Measurements from ENCODE around the gene SPATA16. TPM values are rescaled to one million over a fixed set of nuclear protein-coding genes. Genes with fewer than 3 reads are reported as not detected.

The SPATA16 gene
- total and polyA plus RNA-seq, 2 donors (not counting 3 experiments of a cell fraction or from before 2014, with no cell fraction given): not detected

- Histone ChIP-seq H3K27ac (ENCODE audit: insufficient read depth, low read depth, low read length) (no peak overlapping the region), H3K9me3 (replicated peaks; ENCODE audit: control insufficient read depth, insufficient read depth, low read length) (no peaks in the 10 kb centered on the region), H3K36me3 (ENCODE audit: control insufficient read depth in 2 of 2, extremely low read depth in 1 of 2, insufficient read depth in 2 of 2, low read length in 2 of 2) (no peaks in the 10 kb centered on the region), H3K79me2 (ENCODE audit: control insufficient read depth, insufficient read depth, low read length) (no peaks in the 10 kb centered on the region), H3K9ac (replicated peaks; ENCODE audit: extremely low read depth, insufficient read depth, low read length) (no peak overlapping the region), H4K20me1 (replicated peaks; ENCODE audit: control insufficient read depth, extremely low read depth, insufficient read depth, low read length) (no peaks in the 10 kb centered on the region), H3K27me3 (ENCODE audit: control insufficient read depth in 2 of 2, insufficient read depth in 2 of 2, low read length in 2 of 2) (no peaks in the 10 kb centered on the region), H2AFZ (ENCODE audit: low read depth, low read length) (no peak overlapping the region), H3K4me3 (replicated peaks in 1 of 3; ENCODE audit: insufficient read depth in 1 of 3, low read depth in 1 of 3, low read length in 3 of 3) (no peak overlapping the region), H3K9me1 (replicated peaks; ENCODE audit: control insufficient read depth, extremely low read depth, insufficient read depth, low read length) (no peaks in the 10 kb centered on the region), H3K4me2 (ENCODE audit: insufficient read depth, low read length) (no peak overlapping the region), H3K4me1 (ENCODE audit: control insufficient read depth, extremely low read depth, insufficient read depth, low read length) (no peaks in the 10 kb centered on the region)
- ChIA-PET POLR2A (no interaction called here), CTCF (interaction anchor here (1.6 kb wide), 1 partner anchor 10 kb away, joined by 3 read pairs; no protein-coding TSS in a partner anchor)
- DNase-seq (ENCODE audit: low read depth, low spot score) (no peak), FAIRE-seq (no peak)
- dilution Hi-C loops (cut with MboI; ENCODE audit: extremely low pct_ligation_motif_present, low sequenced_read_pairs) (no loop called here), intact Hi-C loops (cut with micrococcal nuclease) (no loop called here)
- no TSS peak for BruUV-seq (replicated peaks)
- TF ChIP-seq POLR2A (IDR thresholded peaks at IDR 0.05; ENCODE audit: low read depth, low read length) (no peak), JUN (IDR thresholded peaks at IDR 0.05; ENCODE audit: borderline replicate concordance, insufficient read depth, insufficient read length, low read depth) (no peak), GATA2 (IDR thresholded peaks at IDR 0.05; ENCODE audit: insufficient read depth, insufficient read length, low read depth, low read length) (no peak), FOS (IDR thresholded peaks at IDR 0.05; ENCODE audit: borderline replicate concordance, insufficient read depth, low read length) (no peak), EZH2 (IDR thresholded peaks at IDR 0.05; ENCODE audit: borderline replicate concordance, low read depth, low read length, severe bottlenecking) (no peak), POLR2AphosphoS5 (IDR thresholded peaks at IDR 0.05; ENCODE audit: insufficient read depth, low read depth, low read length) (no peak), MAX (IDR thresholded peaks at IDR 0.05; ENCODE audit: insufficient read depth, insufficient read length) (no peak), MYC (IDR thresholded peaks at IDR 0.05; ENCODE audit: low read depth, low read length) (no peak)
- TF ChIP-seq, protein P1, sequence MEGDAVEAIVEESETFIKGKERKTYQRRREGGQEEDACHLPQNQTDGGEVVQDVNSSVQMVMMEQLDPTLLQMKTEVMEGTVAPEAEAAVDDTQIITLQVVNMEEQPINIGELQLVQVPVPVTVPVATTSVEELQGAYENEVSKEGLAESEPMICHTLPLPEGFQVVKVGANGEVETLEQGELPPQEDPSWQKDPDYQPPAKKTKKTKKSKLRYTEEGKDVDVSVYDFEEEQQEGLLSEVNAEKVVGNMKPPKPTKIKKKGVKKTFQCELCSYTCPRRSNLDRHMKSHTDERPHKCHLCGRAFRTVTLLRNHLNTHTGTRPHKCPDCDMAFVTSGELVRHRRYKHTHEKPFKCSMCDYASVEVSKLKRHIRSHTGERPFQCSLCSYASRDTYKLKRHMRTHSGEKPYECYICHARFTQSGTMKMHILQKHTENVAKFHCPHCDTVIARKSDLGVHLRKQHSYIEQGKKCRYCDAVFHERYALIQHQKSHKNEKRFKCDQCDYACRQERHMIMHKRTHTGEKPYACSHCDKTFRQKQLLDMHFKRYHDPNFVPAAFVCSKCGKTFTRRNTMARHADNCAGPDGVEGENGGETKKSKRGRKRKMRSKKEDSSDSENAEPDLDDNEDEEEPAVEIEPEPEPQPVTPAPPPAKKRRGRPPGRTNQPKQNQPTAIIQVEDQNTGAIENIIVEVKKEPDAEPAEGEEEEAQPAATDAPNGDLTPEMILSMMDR (IDR thresholded peaks at IDR 0.05; ENCODE audit: extremely low read depth in 1 of 2, insufficient read depth in 1 of 2, low read depth in 1 of 2, low read length in 2 of 2): no peak
These were observed 50.5 kb downstream of the SPATA16 start for GRCh38 chr3:173090492-173090891.
